Panc1 (cell line): ENCODE data around the gene IL17RE.

Experiments
- POLR2AphosphoS5 ChIP-seq: IDR thresholded peaks from 2 replicates; pipeline ENCODE4 v1.6.1; 2012; ENCODE audit warnings: mild to moderate bottlenecking, low read depth, low read length, moderate library complexity
- TCF7L2 ChIP-seq: IDR thresholded peaks from 2 replicates; pipeline ENCODE4 v1.6.1; 2011; ENCODE audit warnings: mild to moderate bottlenecking, low read depth, low read length, inconsistent platforms
- TF ChIP-seq, protein P1 (sequence below): fragments of 450-650 bp; IDR thresholded peaks from 2 replicates; pipeline ENCODE4 v1.5.1; 2017; ENCODE audit warnings: mild to moderate bottlenecking

DNA sequence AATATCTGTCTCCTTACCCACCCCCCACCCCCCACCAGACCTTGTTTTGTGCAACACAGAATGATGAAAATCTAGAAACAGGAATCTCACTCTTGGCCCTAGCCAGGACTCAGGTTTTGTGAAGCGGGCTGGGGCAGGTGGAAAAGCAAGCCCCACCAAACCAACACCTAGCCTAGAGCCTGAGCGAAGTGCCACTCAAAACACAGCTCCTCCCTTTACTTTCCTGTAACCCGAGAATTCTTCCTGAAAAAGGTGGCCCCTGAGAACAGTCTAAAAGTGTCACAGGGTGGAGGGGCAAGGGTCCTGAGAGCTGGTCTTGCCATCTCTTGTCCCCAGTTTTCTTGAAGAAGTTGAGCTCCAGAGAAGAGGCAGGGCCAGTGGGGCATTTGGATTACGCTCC is 41.4 kb upstream of the IL17RE start:
- TF ChIP-seq POLR2AphosphoS5 (no peak), TCF7L2 (no peak)
- TF ChIP-seq, protein P1, sequence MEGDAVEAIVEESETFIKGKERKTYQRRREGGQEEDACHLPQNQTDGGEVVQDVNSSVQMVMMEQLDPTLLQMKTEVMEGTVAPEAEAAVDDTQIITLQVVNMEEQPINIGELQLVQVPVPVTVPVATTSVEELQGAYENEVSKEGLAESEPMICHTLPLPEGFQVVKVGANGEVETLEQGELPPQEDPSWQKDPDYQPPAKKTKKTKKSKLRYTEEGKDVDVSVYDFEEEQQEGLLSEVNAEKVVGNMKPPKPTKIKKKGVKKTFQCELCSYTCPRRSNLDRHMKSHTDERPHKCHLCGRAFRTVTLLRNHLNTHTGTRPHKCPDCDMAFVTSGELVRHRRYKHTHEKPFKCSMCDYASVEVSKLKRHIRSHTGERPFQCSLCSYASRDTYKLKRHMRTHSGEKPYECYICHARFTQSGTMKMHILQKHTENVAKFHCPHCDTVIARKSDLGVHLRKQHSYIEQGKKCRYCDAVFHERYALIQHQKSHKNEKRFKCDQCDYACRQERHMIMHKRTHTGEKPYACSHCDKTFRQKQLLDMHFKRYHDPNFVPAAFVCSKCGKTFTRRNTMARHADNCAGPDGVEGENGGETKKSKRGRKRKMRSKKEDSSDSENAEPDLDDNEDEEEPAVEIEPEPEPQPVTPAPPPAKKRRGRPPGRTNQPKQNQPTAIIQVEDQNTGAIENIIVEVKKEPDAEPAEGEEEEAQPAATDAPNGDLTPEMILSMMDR = no peak
